Immature natural killer cell (primary cell): ENCODE data around the gene CRAT. TPM values are rescaled to one million over a fixed set of nuclear protein-coding genes. Genes with fewer than 3 reads are reported as not detected.
A peak's percentile ranks its signal among the peaks of the same experiment; 100 is the strongest.

ENCODE experiments used
- DNase-seq, 3 donors: peaks; one replicate each; pipeline ENCODE4 v3.0.0; 2022; ENCODE audit warnings: mixed read lengths in 1 of 3
- H3K27ac Mint-ChIP-seq, 6 donors: one replicate each; pipeline ENCODE4 v1.8.0; 2020; ENCODE audit warnings: mixed read lengths in 6 of 6, mild to moderate bottlenecking in 5 of 6, inconsistent platforms in 4 of 6, moderate library complexity in 3 of 6
- H3K27me3 Mint-ChIP-seq, 3 donors: one replicate each; pipeline ENCODE4 v1.8.0; 2020 to 2021; ENCODE audit warnings: low read depth in 3 of 3, mild to moderate bottlenecking in 3 of 3, mixed read lengths in 3 of 3, moderate library complexity in 3 of 3, inconsistent platforms in 1 of 3
- H3K36me3 Mint-ChIP-seq, 3 donors: one replicate each; pipeline ENCODE4 v1.8.0; 2020; ENCODE audit warnings: mixed read lengths in 3 of 3, inconsistent platforms in 2 of 3, mild to moderate bottlenecking in 2 of 3
- H3K4me1 Mint-ChIP-seq, 2 donors: one replicate each; pipeline ENCODE4 v1.8.0; 2020; ENCODE audit warnings: inconsistent platforms in 2 of 2, mild to moderate bottlenecking in 2 of 2, mixed read lengths in 2 of 2, moderate library complexity in 1 of 2
- H3K4me3 Mint-ChIP-seq, 5 donors: one replicate each; pipeline ENCODE4 v1.8.0; 2020; ENCODE audit warnings: mild to moderate bottlenecking in 5 of 5, mixed read lengths in 5 of 5, inconsistent platforms in 3 of 5, moderate library complexity in 3 of 5
- H3K9me3 Mint-ChIP-seq, 6 donors: one replicate each; pipeline ENCODE4 v1.8.0; 2020; ENCODE audit warnings: mild to moderate bottlenecking in 6 of 6, mixed read lengths in 6 of 6, inconsistent platforms in 4 of 6, moderate library complexity in 3 of 6
- polyA plus RNA-seq, 3 donors: library from polyadenylated mRNA; unstranded; fragments of 300-500 nt; fragmentation: Illumina TruSeq; gene quantifications; one replicate each; pipeline ENCODE4 v1.2.3, GENCODE V29; 2021

The CRAT gene
- polyA plus RNA-seq, 3 donors from 2014 or later = 9.8 to 22.4 (median 16.7) TPM

DNA sequence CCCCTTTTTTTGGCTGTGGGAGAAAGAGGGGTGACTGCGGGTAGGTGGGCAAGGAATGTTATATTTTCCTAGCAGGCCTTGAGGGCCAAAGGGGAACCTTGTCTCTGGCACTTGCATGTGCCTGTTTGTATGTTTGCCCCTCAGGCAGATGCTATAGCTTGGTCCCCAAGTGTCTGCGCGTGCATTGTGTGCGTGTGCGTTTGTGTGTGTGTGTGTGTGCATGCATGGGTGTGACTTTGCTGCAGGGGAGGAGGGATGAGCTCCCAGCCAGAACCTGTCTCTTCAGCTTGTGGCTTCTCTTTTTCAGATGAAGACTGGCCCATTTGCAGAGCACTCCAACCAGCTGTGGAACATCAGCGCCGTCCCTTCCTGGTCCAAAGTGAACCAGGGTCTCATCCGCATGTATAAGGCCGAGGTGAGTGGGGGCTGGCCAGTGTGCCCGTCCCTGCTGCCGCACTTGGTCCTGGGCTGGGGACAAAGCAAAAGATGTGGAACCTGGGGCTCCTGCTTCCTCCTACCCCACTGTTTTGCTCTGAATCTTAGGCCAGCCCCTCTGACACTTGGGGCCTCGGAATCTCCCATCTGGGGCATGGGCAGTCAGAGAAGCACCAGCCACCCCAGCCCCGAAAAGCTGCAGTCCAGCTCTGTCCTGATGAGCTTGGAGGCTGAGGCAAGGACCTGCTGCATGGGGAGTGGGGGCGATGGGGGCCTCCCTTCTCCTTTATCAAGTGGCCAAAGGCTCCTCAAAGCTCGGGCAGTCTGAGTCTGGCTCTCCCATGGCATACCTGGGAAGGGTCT is 31.7 kb upstream of the CRAT start:
- no peak for DNase-seq
- Mint-ChIP-seq H3K4me3 (no peak overlapping the region), H3K27me3 (peaks cover 0 to 6% (median 0%) of the 10 kb centered on the region in 3 donors), H3K9me3 (no peaks in the 10 kb centered on the region), H3K4me1 (peaks cover 22 to 33% of the 10 kb centered on the region in 2 donors), H3K27ac (peak overlapping the region; percentile 7 to 95 (median 78)), H3K36me3 (peaks cover 3 to 12% (median 4%) of the 10 kb centered on the region in 3 donors)

DNA sequence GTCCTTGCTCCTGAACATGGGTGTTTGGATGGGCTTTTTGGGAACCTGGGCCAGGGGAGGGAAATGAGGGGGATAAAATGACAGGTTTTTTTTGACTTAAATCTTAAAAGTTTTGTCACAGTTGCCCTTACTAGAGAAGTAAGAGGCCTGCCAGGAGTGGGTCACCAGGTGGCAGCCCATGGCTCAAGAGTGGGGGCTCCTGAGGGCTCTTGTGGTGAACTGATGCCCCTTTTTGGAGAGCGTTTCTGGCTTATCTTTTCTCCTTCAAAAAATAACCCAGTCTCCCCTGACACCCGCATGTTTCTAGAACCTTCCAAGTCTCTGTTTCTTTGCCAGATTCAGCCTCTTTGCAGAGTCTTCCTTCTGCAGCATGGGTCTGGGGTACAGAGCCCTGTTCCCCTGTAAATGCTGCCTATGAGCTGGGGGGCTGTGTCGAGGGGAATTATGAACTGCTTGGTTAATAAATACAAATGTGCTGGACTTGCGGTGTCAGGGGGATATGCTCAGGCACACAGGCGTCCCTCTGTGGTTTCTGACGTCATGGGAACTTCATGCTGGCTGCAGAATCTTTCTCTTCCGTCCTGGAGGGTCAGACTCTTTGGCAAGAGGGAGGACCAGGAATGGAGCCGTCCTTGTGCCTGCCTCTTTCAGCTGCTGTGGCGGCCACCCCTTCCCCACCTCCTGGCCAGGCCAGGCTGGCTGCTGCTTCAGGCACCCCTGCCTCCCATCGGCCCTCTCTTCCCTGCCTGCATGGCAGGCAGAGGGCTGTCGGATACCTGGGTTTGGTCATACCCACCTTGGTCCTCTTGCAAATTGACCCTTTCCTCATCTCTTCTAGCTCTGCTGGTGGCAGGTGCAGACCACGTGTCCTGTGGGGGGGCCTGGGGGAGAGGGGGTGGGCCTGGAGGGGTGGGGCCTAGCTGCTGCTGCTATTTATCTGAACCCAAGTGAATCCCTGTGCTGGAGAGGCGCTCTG is 30.8 kb upstream of the CRAT start:
- peak overlapping the region in 4 of 5 donors; percentile 38 to 81 (median 62) for H3K4me3 Mint-ChIP-seq

GRCh38 chr9:129140397-129141065 is 29.9 kb upstream of the CRAT start:
- Mint-ChIP-seq H3K4me3 (peak overlapping the region; percentile 79 to 87 (median 84)), H3K9me3 (no peaks in the 10 kb centered on the region), H3K27ac (peak overlapping the region; percentile 88 to 96 (median 94)), H3K36me3 (peaks cover 3 to 16% (median 4%) of the 10 kb centered on the region in 3 donors), H3K27me3 (peaks cover 0 to 6% (median 0%) of the 10 kb centered on the region in 3 donors), H3K4me1 (peaks cover 22 to 33% of the 10 kb centered on the region in 2 donors)
- DNase-seq = no peak

More for the DNA sequence above, 30.8 kb upstream of the CRAT start:
- peaks cover 3 to 16% (median 4%) of the 10 kb centered on the region in 3 donors for H3K36me3 Mint-ChIP-seq
- peaks cover 22 to 33% of the 10 kb centered on the region in 2 donors for H3K4me1 Mint-ChIP-seq
- H3K9me3 Mint-ChIP-seq = no peaks in the 10 kb centered on the region
- peaks cover 0 to 6% (median 0%) of the 10 kb centered on the region in 3 donors for H3K27me3 Mint-ChIP-seq
- peak overlapping the region; percentile 40 to 95 (median 84) for H3K27ac Mint-ChIP-seq
- peak in 2 of 3 donors; percentile 38 to 44 for DNase-seq

DNA sequence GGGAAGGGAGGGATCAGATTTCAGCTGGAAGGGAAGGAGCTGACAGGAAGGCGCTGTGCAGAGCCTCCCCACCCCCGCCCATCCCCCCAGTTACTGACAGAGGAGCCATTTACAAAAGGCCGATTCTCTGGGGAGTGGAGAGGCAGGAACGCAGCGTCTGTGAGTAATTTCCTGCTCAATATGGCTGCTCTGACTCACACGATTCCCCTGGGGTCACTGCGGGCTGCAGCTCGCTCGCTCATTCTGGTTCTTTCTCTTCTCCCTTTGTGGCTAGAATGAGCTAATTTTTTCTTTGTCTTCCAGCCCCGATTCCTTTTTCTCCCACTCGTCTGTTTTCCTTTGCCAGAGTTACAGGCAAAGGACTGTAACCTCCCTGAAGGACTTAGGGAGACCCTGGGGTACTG is 29.4 kb upstream of the CRAT start:
- peak; percentile 72 to 75 (median 73) for DNase-seq
- H3K9me3 Mint-ChIP-seq = no peaks in the 10 kb centered on the region
- H3K27me3 Mint-ChIP-seq = peaks cover 0 to 6% (median 0%) of the 10 kb centered on the region in 3 donors
- H3K27ac Mint-ChIP-seq = peak overlapping the region; percentile 88 to 96 (median 94)
- H3K4me3 Mint-ChIP-seq = peak overlapping the region; percentile 79 to 87 (median 84)
- H3K36me3 Mint-ChIP-seq = peaks cover 3 to 16% (median 4%) of the 10 kb centered on the region in 3 donors
- H3K4me1 Mint-ChIP-seq = peaks cover 22 to 33% of the 10 kb centered on the region in 2 donors

GRCh38 chr9:129139233-129139992 is 28.8 kb upstream of the CRAT start:
- H3K27me3 Mint-ChIP-seq = peaks cover 0 to 6% (median 0%) of the 10 kb centered on the region in 3 donors
- peaks cover 3 to 16% (median 7%) of the 10 kb centered on the region in 3 donors for H3K36me3 Mint-ChIP-seq
- no peaks in the 10 kb centered on the region for H3K9me3 Mint-ChIP-seq
- peak overlapping the region; percentile 88 to 96 (median 94) for H3K27ac Mint-ChIP-seq
- DNase-seq = peak; percentile 70 to 78 (median 74)
- H3K4me1 Mint-ChIP-seq = peaks cover 22 to 33% of the 10 kb centered on the region in 2 donors
- H3K4me3 Mint-ChIP-seq = peak overlapping the region; percentile 79 to 87 (median 84)

DNA sequence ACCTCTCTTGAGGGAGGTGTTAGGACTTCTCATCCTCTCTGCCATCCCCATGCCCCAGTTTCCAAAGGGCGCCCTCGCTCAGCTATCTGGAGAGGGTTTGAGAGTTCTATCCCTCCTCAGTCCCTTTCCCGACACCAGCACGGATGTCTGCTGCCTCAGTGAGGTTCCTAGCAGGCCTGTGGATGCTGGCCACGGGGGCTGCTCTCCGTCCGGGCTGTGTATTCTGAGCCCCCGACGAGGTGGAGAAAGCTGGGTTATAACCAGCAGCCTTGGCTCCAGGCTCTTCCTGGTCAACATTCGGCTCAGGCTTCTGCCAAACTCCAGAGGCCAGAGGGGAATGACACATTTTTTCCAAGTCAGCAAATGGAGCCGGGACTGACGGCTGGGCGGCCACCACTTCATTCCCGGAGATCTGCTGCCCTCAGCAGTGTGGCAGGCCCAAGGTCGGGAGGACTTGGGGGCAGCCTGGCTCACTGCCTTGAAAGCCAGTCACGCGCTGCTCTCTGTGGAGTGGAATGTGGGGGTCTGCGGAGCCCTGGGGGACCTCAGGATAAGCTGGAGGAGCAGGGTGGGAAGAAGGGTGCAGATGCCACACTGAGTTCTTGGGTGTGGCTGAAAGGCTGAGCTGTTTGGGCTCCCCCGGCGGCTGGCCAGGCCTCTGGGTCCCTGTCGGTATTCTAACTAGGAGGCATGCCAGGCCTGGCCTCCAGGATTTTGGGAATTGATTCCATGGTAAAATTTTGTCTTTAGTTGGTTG is 28.1 kb upstream of the CRAT start:
- Mint-ChIP-seq H3K4me1 (peaks cover 22 to 33% of the 10 kb centered on the region in 2 donors), H3K4me3 (peak overlapping the region in 1 of 5 donors; percentile 83), H3K9me3 (no peaks in the 10 kb centered on the region), H3K27ac (peak overlapping the region; percentile 45 to 96 (median 94)), H3K36me3 (peaks cover 3 to 14% (median 3%) of the 10 kb centered on the region in 3 donors), H3K27me3 (peaks cover 0 to 6% (median 0%) of the 10 kb centered on the region in 3 donors)
- no peak for DNase-seq

DNA sequence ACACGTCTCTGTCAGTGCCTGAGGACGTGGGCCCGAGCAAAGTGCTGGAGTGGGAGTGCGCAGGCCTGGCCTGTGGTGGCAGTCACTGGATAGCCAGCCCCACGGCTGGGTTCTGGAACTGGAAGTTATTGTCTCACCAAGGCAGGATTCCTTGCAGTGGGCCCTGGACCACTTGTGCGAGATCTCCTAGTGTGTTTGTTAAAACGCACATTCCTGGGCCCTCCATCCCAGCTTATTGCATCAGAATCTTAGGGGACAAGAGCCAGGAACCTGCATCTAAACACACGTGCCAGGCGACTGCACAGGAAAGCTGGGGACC is 27.5 kb upstream of the CRAT start:
- Mint-ChIP-seq H3K27me3 (peaks cover 0 to 6% (median 0%) of the 10 kb centered on the region in 3 donors), H3K4me3 (no peak overlapping the region), H3K9me3 (no peaks in the 10 kb centered on the region), H3K27ac (no peak overlapping the region), H3K36me3 (peaks cover 3 to 17% (median 5%) of the 10 kb centered on the region in 3 donors), H3K4me1 (peaks cover 22 to 33% of the 10 kb centered on the region in 2 donors)
- no peak for DNase-seq

DNA sequence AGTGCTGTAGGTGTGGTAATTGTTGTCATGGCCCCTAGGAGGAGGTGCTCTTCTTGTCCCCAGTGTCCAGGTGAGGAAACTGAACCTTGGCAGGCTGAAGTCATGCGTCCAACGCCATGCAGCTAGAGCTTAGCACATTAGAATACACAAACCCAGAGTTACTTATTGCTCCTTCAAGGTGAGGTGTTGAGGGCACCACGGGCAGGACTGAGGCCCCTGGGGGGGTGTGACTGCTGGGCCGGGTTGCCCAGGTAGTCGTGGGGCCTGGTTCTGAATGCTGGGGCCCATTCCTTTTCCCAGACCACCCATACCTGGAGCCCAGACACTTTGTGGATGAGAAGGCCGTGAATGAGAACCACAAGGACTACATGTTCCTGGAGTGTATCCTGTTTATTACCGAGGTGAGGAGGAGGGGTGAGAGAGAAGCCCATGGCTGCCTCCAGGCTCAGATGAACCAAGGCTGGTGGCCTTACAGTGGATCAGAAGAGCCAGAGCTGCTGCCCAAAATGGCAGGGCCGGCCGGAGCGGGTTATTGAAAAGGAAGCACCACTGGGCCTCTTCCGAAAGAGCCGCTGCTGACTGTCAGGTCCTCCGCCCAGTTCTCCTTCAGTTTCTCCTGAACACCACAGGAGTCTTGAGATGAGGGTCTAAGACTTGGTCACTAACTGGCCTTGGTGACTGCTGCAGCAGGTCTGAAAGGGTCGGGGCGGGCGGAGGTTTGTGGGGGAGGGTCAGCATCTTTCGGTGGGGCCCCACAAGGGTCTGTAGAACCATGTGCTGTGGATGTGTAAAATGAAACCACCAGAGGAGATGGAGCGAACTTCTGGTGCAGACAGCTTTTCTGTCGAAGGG is 26.9 kb upstream of the CRAT start:
- DNase-seq = no peak
- Mint-ChIP-seq H3K27ac (peak overlapping the region in 1 of 6 donors; percentile 57), H3K9me3 (no peaks in the 10 kb centered on the region), H3K4me3 (no peak overlapping the region), H3K36me3 (peaks cover 3 to 12% (median 5%) of the 10 kb centered on the region in 3 donors), H3K27me3 (peaks cover 0 to 6% (median 0%) of the 10 kb centered on the region in 3 donors), H3K4me1 (peaks cover 21 to 27% of the 10 kb centered on the region in 2 donors)

DNA sequence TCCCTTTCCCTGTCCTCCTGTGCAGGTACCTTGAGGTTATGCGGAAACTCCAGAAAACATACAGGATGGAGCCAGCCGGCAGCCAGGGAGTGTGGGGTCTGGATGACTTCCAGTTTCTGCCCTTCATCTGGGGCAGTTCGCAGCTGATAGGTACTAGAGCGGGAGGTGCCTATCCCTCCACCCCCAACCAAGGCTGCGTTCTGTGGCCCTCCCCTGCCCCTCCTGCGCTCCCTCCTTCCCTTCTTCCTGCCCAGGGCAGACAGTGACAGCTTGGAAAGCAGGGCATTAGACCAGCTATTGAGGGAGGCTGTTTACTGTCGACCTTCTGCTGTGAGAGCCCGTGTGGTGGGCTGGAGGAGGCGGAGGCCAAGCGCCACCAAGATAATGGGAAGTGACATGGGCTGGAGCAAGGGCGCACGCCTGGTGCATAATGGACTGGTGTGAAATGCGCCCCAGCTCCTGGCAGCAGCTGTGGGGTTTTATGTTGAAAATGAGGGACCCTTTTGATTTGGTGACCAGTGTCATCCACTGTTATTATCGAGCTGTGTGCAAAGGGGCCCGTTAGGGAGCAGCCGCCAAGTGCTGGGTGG is 25.9 kb upstream of the CRAT start:
- H3K27ac Mint-ChIP-seq = no peak overlapping the region
- H3K4me3 Mint-ChIP-seq = no peak overlapping the region
- H3K4me1 Mint-ChIP-seq = peaks cover 23 to 30% of the 10 kb centered on the region in 2 donors
- no peak for DNase-seq
- peaks cover 3 to 15% (median 5%) of the 10 kb centered on the region in 3 donors for H3K36me3 Mint-ChIP-seq
- peaks cover 0 to 6% (median 2%) of the 10 kb centered on the region in 3 donors for H3K27me3 Mint-ChIP-seq
- no peaks in the 10 kb centered on the region for H3K9me3 Mint-ChIP-seq

DNA sequence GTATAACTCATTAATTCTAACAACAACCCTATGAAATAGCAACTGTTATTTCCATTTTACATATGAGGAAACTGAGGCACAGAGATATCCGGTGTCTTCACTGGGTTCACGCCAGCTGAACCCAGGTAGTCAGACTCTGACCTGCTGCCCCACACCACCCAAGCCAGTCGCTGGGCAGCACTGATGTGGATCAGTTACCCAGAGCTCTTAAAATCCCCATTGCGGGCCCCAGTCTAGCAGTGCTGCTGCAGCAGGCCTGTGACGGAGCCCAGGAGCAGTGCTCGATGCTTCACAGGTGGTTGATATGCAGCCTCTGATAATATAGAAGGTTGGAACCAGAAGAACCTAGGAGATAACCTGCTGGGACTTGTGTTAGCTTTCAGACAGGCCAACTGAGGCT is 24.9 kb upstream of the CRAT start:
- no peak overlapping the region for H3K4me3 Mint-ChIP-seq
- no peak for DNase-seq
- peaks cover 20 to 22% of the 10 kb centered on the region in 2 donors for H3K4me1 Mint-ChIP-seq
- peaks cover 8 to 24% (median 8%) of the 10 kb centered on the region in 3 donors for H3K36me3 Mint-ChIP-seq
- no peak overlapping the region for H3K27ac Mint-ChIP-seq
- H3K27me3 Mint-ChIP-seq = peaks cover 0 to 2% (median 2%) of the 10 kb centered on the region in 3 donors
- H3K9me3 Mint-ChIP-seq = no peaks in the 10 kb centered on the region

DNA sequence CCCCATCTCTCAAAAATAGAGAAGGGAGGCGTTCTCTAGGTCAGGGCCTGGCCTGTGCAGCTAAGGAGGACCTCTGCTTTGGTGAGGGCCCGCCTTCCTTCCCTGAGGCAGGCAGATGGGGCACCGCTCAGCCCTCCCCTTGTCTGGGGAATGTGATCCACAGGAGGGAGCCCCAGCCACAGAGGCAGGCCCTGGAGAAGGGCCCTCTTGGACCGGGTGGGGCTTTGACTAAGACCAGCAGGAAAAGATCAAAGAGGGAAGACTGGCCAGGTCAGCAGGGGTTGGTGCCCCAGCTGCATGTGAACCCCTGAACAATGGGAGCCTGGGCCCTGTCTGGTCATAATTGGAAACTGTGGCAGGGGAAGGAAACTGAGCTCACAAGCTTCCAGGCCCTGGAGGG is 22.5 kb upstream of the CRAT start:
- H3K9me3 Mint-ChIP-seq = no peaks in the 10 kb centered on the region
- peaks cover 8 to 25% (median 9%) of the 10 kb centered on the region in 3 donors for H3K36me3 Mint-ChIP-seq
- no peak overlapping the region for H3K4me3 Mint-ChIP-seq
- H3K27me3 Mint-ChIP-seq = peaks cover 0 to 3% (median 0%) of the 10 kb centered on the region in 3 donors
- no peak overlapping the region for H3K27ac Mint-ChIP-seq
- DNase-seq = no peak
- H3K4me1 Mint-ChIP-seq = peaks cover 6% of the 10 kb centered on the region in 2 donors
